Hepatocyte (in vitro differentiated cells): Measurements from ENCODE around the gene ARAP1.

Source experiments
- CTCF ChIP-seq: fragments of 200-600 bp; sonication (generic); IDR thresholded peaks from 2 replicates; pipeline ENCODE4 v1.5.1; 2016; ENCODE audit warnings: antibody characterized with exemption, mild to moderate bottlenecking; ENCODE audit not compliant: poor library complexity
- EZH2 ChIP-seq: fragments of 200-600 bp; sonication (generic); IDR thresholded peaks from 2 replicates; pipeline ENCODE4 v1.6.1; 2016; ENCODE audit warnings: antibody characterized with exemption, mild to moderate bottlenecking, borderline replicate concordance

GRCh38 chr11:72665911-72666472 lies 86.2 kb downstream of the ARAP1 start:
- TF ChIP-seq CTCF: no peak
- TF ChIP-seq EZH2: no peak
